NCI-H460 (cell line): ENCODE data around the gene UHRF2. TPM values are rescaled to one million over a fixed set of nuclear protein-coding genes. Genes with fewer than 3 reads are reported as not detected.

ENCODE experiments used
- DNase-seq: peaks from one replicate; pipeline ENCODE4 v3.0.0-alpha.2; 2016; ENCODE audit warnings: low read depth; ENCODE audit errors: extremely low read depth
- small RNA-seq, 2 experiments: library from RNA; depleted of rRNA; stranded (forward); fragments of <200 nt; gene quantifications; one replicate each; pipeline ENCODE3, GENCODE V24; 2014
- total RNA-seq: library from RNA; depleted of rRNA; stranded (reverse); fragments of >200 nt; shearing (Covaris generic); gene quantifications from 2 replicates; pipeline ENCODE4 v1.2.3, GENCODE V29; 2014; rRNA removed

UHRF2 gene
- total RNA-seq, 1 experiment from 2014 or later, result 45.8 TPM

GRCh38 chr9:6552498-6553121 lies 139.6 kb downstream of the UHRF2 start:
- no peak for DNase-seq

GRCh38 chr9:6553866-6554265 lies 140.9 kb downstream of the UHRF2 start:
- DNase-seq, result no peak

Small RNA genes within 50 kb of the gene (small RNA-seq; reads per million reads assigned to genes)
- 0 reads per million in 2 experiments for gene RN7SL25P

Other genes starting within 250 kb of the UHRF2 start
- gene IL33, start 197.4 kb upstream of the UHRF2 start, total RNA-seq, result not detected in 2 replicates
- gene TPD52L3, start 84.8 kb upstream of the UHRF2 start, total RNA-seq, result not detected in 2 replicates
- gene GLDC, start 232.5 kb downstream of the UHRF2 start, total RNA-seq, result 4.4 and 5.5 TPM in 2 replicates